MM.1S (cell line): ENCODE measurements around the gene MEAK7.

Source experiments
- DNase-seq: peaks from one replicate; pipeline ENCODE4 v3.0.0-alpha.2; 2015
- H2AFZ ChIP-seq: fragments of 300-600 bp; sonication (generic); 2 replicates; pipeline ENCODE4 v1.6.0; 2016; ENCODE audit warnings: antibody characterized with exemption, low read length
- H3F3A ChIP-seq: fragments of 300-600 bp; sonication (generic); 2 replicates; pipeline ENCODE4 v1.6.1; 2016; ENCODE audit warnings: mild to moderate bottlenecking, antibody characterized with exemption, low read length, moderate library complexity, mixed read lengths; ENCODE audit not compliant: insufficient read depth
- H3K27ac ChIP-seq: fragments of 300-600 bp; sonication (generic); 2 replicates; pipeline ENCODE4 v1.5.1; 2016; ENCODE audit warnings: mild to moderate bottlenecking, low read length
- H3K27me3 ChIP-seq: fragments of 300-600 bp; sonication (generic); replicated peaks from 2 replicates; pipeline ENCODE4 v1.6.0; 2016; ENCODE audit warnings: low read length; ENCODE audit not compliant: insufficient read depth
- H3K36me3 ChIP-seq: fragments of 300-600 bp; sonication (generic); replicated peaks from 2 replicates; pipeline ENCODE4 v1.6.1; 2016; ENCODE audit warnings: mild to moderate bottlenecking, low read length, mixed read lengths; ENCODE audit not compliant: insufficient read depth
- H3K4me1 ChIP-seq: fragments of 300-600 bp; sonication (generic); 2 replicates; pipeline ENCODE4 v1.6.1; 2016; ENCODE audit warnings: low read length, mixed read lengths
- H3K4me2 ChIP-seq: fragments of 300-600 bp; sonication (generic); 2 replicates; pipeline ENCODE4 v1.6.0; 2016; ENCODE audit warnings: low read depth, low read length
- H3K4me3 ChIP-seq: fragments of 300-600 bp; sonication (generic); 2 replicates; pipeline ENCODE4 v1.5.1; 2016; ENCODE audit warnings: low read length, mixed read lengths
- H3K79me2 ChIP-seq: fragments of 300-600 bp; sonication (generic); 2 replicates; pipeline ENCODE4 v1.6.1; 2016; ENCODE audit warnings: mixed run types, low read length, mixed read lengths
- H3K9ac ChIP-seq: fragments of 300-600 bp; sonication (generic); 2 replicates; pipeline ENCODE4 v1.6.1; 2016; ENCODE audit warnings: low read length, mixed read lengths
- H3K9me2 ChIP-seq: fragments of 300-600 bp; sonication (generic); replicated peaks from 2 replicates; pipeline ENCODE4 v1.6.1; 2016; ENCODE audit warnings: mild to moderate bottlenecking, low read length, mixed read lengths; ENCODE audit not compliant: insufficient read depth
- H3K9me3 ChIP-seq: fragments of 300-600 bp; sonication (generic); replicated peaks from 2 replicates; pipeline ENCODE4 v1.6.1; 2016; ENCODE audit warnings: mild to moderate bottlenecking, low read length, mixed read lengths; ENCODE audit not compliant: insufficient read depth
- H4K20me1 ChIP-seq: fragments of 300-600 bp; sonication (generic); 2 replicates; pipeline ENCODE4 v1.6.1; 2016; ENCODE audit warnings: mild to moderate bottlenecking, low read length, moderate library complexity, mixed read lengths; ENCODE audit not compliant: insufficient read depth
- CTCF ChIP-seq: fragments of 300-600 bp; sonication (generic); IDR thresholded peaks from 2 replicates; pipeline ENCODE4 v1.5.1; 2016; ENCODE audit warnings: antibody characterized with exemption, low read length, mixed read lengths
- EZH2 ChIP-seq: fragments of 300-600 bp; sonication (generic); optimal IDR thresholded peaks from 2 replicates; pipeline ENCODE3; 2017; ENCODE audit warnings: low read depth, mild to moderate bottlenecking, antibody characterized with exemption, low read length, mixed read lengths
- EZH2phosphoT487 ChIP-seq: fragments of 300-600 bp; sonication (generic); IDR thresholded peaks from 2 replicates; pipeline ENCODE4 v1.6.1; 2018; ENCODE audit warnings: antibody characterized with exemption, low read length

Gene MEAK7

GRCh38 chr16:84467709-84468108 is 36.8 kb downstream of the MEAK7 start:
- no peaks in the 10 kb centered on the region for H3F3A ChIP-seq
- H4K20me1 ChIP-seq: no peaks in the 10 kb centered on the region
- no peaks in the 10 kb centered on the region for H3K9me3 ChIP-seq
- no peak overlapping the region for H3K27ac ChIP-seq
- no peaks in the 10 kb centered on the region for H3K36me3 ChIP-seq
- H3K4me1 ChIP-seq: no peaks in the 10 kb centered on the region
- H3K79me2 ChIP-seq: no peaks in the 10 kb centered on the region
- no peaks in the 10 kb centered on the region for H3K9me2 ChIP-seq
- no peak overlapping the region for H3K4me3 ChIP-seq
- no peak overlapping the region for H3K9ac ChIP-seq
- no peak for DNase-seq
- H3K4me2 ChIP-seq: no peak overlapping the region
- TF ChIP-seq CTCF (no peak), EZH2phosphoT487 (no peak), EZH2 (no peak)
- no peak overlapping the region for H2AFZ ChIP-seq
- H3K27me3 ChIP-seq: no peaks in the 10 kb centered on the region

- no peak for TF ChIP-seq CTCF
- TF ChIP-seq EZH2phosphoT487: no peak
- Histone ChIP-seq H3K4me3 (no peak overlapping the region), H3K36me3 (no peaks in the 10 kb centered on the region), H3K9me3 (no peaks in the 10 kb centered on the region), H3K79me2 (no peaks in the 10 kb centered on the region), H4K20me1 (no peaks in the 10 kb centered on the region), H3K9ac (no peak overlapping the region), H3K27me3 (no peaks in the 10 kb centered on the region), H3K4me2 (no peak overlapping the region), H3F3A (no peaks in the 10 kb centered on the region), H3K9me2 (no peaks in the 10 kb centered on the region), H3K4me1 (no peaks in the 10 kb centered on the region), H3K27ac (no peak overlapping the region), H2AFZ (no peak overlapping the region)
- DNase-seq: no peak
These were observed 37.2 kb downstream of the MEAK7 start for GRCh38 chr16:84467256-84467655.

GRCh38 chr16:84466692-84467091 is 37.8 kb downstream of the MEAK7 start:
- Histone ChIP-seq H2AFZ (no peak overlapping the region), H3K4me2 (no peak overlapping the region), H3K9ac (no peak overlapping the region), H3K9me3 (no peaks in the 10 kb centered on the region), H3F3A (no peaks in the 10 kb centered on the region), H3K27me3 (no peaks in the 10 kb centered on the region), H4K20me1 (no peaks in the 10 kb centered on the region), H3K79me2 (no peaks in the 10 kb centered on the region), H3K4me3 (no peak overlapping the region), H3K36me3 (no peaks in the 10 kb centered on the region), H3K4me1 (no peaks in the 10 kb centered on the region), H3K27ac (no peak overlapping the region), H3K9me2 (no peaks in the 10 kb centered on the region)
- DNase-seq: no peak
- no peak for TF ChIP-seq EZH2
- TF ChIP-seq EZH2phosphoT487: no peak
- no peak for TF ChIP-seq CTCF
